ENCODE results near the gene CPVL. TPM values are rescaled to one million over a fixed set of nuclear protein-coding genes. Genes with fewer than 3 reads are reported as not detected.

Gene CPVL
- total and polyA plus RNA-seq, 2 of the 4 experiments (the other 2 are of a cell fraction): not detected

- no peak overlapping the region for H2BK20ac ChIP-seq (ENCODE audit: low read depth, low read length)
- H3K14ac ChIP-seq (replicated peaks; ENCODE audit: low read depth, low read length): no peak overlapping the region
- in situ Hi-C loops (cut with MboI; ENCODE audit: low sequenced_read_pairs) (no loop called here), dilution Hi-C loops (cut with HindIII; ENCODE audit: low sequenced_read_pairs, unreplicated experiment) (no loop called here), intact Hi-C loops (cut with micrococcal nuclease) (no loop called here)
- no peaks in the 10 kb centered on the region for H3K9me3 ChIP-seq (ENCODE audit: control insufficient read depth, insufficient read depth, low read length)
- H3K23ac ChIP-seq (ENCODE audit: low read depth, low read length): no peak overlapping the region
- no CpG with 5 or more reads among the region's 2 CpGs for WGBS, 2 experiments (ENCODE audit: extremely low coverage in 2 of 2, insufficient read length in 1 of 2)
- H3K9ac ChIP-seq (ENCODE audit: low read depth, low read length): no peak overlapping the region
- no peak overlapping the region for H3K27ac ChIP-seq (ENCODE audit: insufficient read depth, low read length)
- peaks cover 17% of the 10 kb centered on the region for H3K27me3 ChIP-seq (ENCODE audit: control insufficient read depth, insufficient read depth, low read length)
- no peak for DNase-seq
- H3K18ac ChIP-seq (ENCODE audit: low read depth, low read length): no peak overlapping the region
- no peak overlapping the region for H2AK5ac ChIP-seq (ENCODE audit: low read depth, low read length)
- no peaks in the 10 kb centered on the region for H4K20me1 ChIP-seq (ENCODE audit: insufficient read depth, low read length)
- H2BK15ac ChIP-seq (ENCODE audit: low read depth, low read length): no peak overlapping the region
- no TSS peak for BruUV-seq (replicated peaks)
- POLR2A ChIA-PET (ENCODE audit: unreplicated experiment): no interaction called here
- H2BK120ac ChIP-seq (ENCODE audit: low read depth, low read length): no peak overlapping the region
- no peak overlapping the region for H3K4ac ChIP-seq (ENCODE audit: low read depth, low read length)
- no peaks in the 10 kb centered on the region for H3K9me1 ChIP-seq (ENCODE audit: insufficient read depth, low read length)
- no peak overlapping the region for H3K56ac ChIP-seq (ENCODE audit: extremely low read depth, insufficient read depth, low read length)
- CTCF ChIA-PET: no interaction called here
- no peak overlapping the region for H3K4me2 ChIP-seq (ENCODE audit: low read depth, low read length)
- H2BK5ac ChIP-seq (ENCODE audit: low read depth, low read length, poor library complexity, severe bottlenecking): no peak overlapping the region
- no peak overlapping the region for H4K91ac ChIP-seq (ENCODE audit: insufficient read depth, low read depth, low read length)
- TF ChIP-seq BHLHE40 (IDR thresholded peaks at IDR 0.05; ENCODE audit: low read depth, low read length) (no peak), SMC3 (IDR thresholded peaks at IDR 0.05; ENCODE audit: low read depth, low read length) (no peak), MAZ (IDR thresholded peaks at IDR 0.05; ENCODE audit: borderline replicate concordance, low read depth, low read length) (no peak)
- no peak overlapping the region for H2AFZ ChIP-seq (replicated peaks; ENCODE audit: low read length, poor library complexity)
- H3K4me1 ChIP-seq (ENCODE audit: control insufficient read depth, insufficient read depth, low read length): no peaks in the 10 kb centered on the region
- no peak overlapping the region for H2AK9ac ChIP-seq (replicated peaks; ENCODE audit: low read depth, low read length, poor library complexity)
- no peak overlapping the region for H4K8ac ChIP-seq (ENCODE audit: low read depth in 2 of 2, low read length in 2 of 2)
- no peaks in the 10 kb centered on the region for H3K79me1 ChIP-seq (ENCODE audit: low read depth in 1 of 2, low read length in 2 of 2)
- no peaks in the 10 kb centered on the region for H3K36me3 ChIP-seq (ENCODE audit: control insufficient read depth, insufficient read depth, low read length)
- ATAC-seq (ENCODE audit: low read depth): no peak
- H3K4me3 ChIP-seq (ENCODE audit: insufficient read depth, low read depth, low read length): no peak overlapping the region
- H4K5ac ChIP-seq (ENCODE audit: low read depth, low read length): no peak overlapping the region
Observed at GRCh38 chr7:29150856-29151255, 4.5 kb upstream of the CPVL start.

All from IMR-90 (cell line).